Right lobe of liver (tissue), 6 donors: Measurements from ENCODE around the gene TRIM28. TPM values are rescaled to one million over a fixed set of nuclear protein-coding genes. Genes with fewer than 3 reads are reported as not detected.

ENCODE experiments used
- ATAC-seq, 4 donors: fragments of 200-7000 bp; cut with Tn5 transposase; one replicate each; pipeline ENCODE4 v1.9.1; 2020; ENCODE audit warnings: mild to moderate bottlenecking in 4 of 4, moderate library complexity in 4 of 4
- DNase-seq, 3 donors: peaks; one replicate each; pipeline ENCODE4 v3.0.0-alpha.2; 2020
- H3K27ac ChIP-seq, 3 donors: fragments of 200-600 bp; one replicate each; pipeline ENCODE4 v1.8.0; 2022
- H3K27me3 ChIP-seq, 2 donors: fragments of 200-600 bp; one replicate each; pipeline ENCODE4 v1.8.0; 2022
- H3K36me3 ChIP-seq, 4 donors: fragments of 200-600 bp; sonication (generic) in 1 of 4; one replicate each; pipeline versions ENCODE4 v1.5.1 to v1.8.0; 2017 to 2022; ENCODE audit warnings: control low read depth in 1 of 4
- H3K4me1 ChIP-seq, 4 donors: fragments of 200-600 bp; sonication (generic) in 1 of 4; one replicate each; pipeline versions ENCODE4 v1.5.1 to v1.8.0; 2017 to 2022; ENCODE audit warnings: control low read depth in 1 of 4
- H3K4me3 ChIP-seq, 3 donors: fragments of 200-600 bp; one replicate each; pipeline ENCODE4 v1.8.0; 2022
- H3K9me3 ChIP-seq, 4 donors: fragments of 200-600 bp; sonication (generic) in 1 of 4; one replicate each; pipeline versions ENCODE4 v1.5.1 to v1.8.0; 2017 to 2022; ENCODE audit warnings: control low read depth in 1 of 4
- CTCF ChIP-seq, 4 donors: fragments of 200-600 bp in 3 of 4; fragments of 450-650 bp in 1 of 4; IDR thresholded peaks; one replicate each; pipeline versions ENCODE4 v1.5.1 to v1.8.0; 2016 to 2022; ENCODE audit warnings: antibody characterized with exemption in 4 of 4, mild to moderate bottlenecking in 2 of 4
- POLR2A ChIP-seq: fragments of 450-650 bp; IDR thresholded peaks from one replicate; pipeline ENCODE4 v1.6.1; 2017; ENCODE audit warnings: antibody characterized with exemption, mild to moderate bottlenecking
- WGBS: methylation state at CpG from one replicate; pipeline ENCODE4 v1.1.6; 2018; ENCODE audit warnings: low coverage, low lambda C conversion rate; ENCODE audit not compliant: insufficient coverage; ENCODE audit errors: missing lambda C conversion rate; 5-methylcytosine and 5-hydroxymethylcytosine counted together
- intact Hi-C, 2 donors: fragments of 100-400 bp; cut with DNase I; formaldehyde crosslinking; loops; one replicate each; pipeline versions ENCODE4 v1.11.2 to v1.14.1; 2022
- total RNA-seq, 6 experiments: library from RNA; depleted of rRNA in 2 of 6; stranded (reverse); fragments of >200 nt in 2 of 6; fragmentation: NEBNext Ultra II Directional in 3 of 6; extraction: Animal tissue kit (Norgen Biotek cat#: 25700) in 3 of 6; gene quantifications; one replicate each; pipeline versions ENCODE4 v1.1.0 to v1.2.4, GENCODE V29; 2016 to 2023
- donor health status: DM: no; HTN: yes; CAD: no.
- donor health status: DM: no; HTN: no; CAD: no.
- donor health status: DM: no; HTN: no; CAD: no.
- donor health status: DM: no; HTN: yes; CAD: no.
- donor health status: DM: no; HTN: yes; CAD: no.

Gene TRIM28
- total RNA-seq, 6 experiments from 2014 or later: 75.4 to 106 (median 94.7) TPM

GRCh38 chr19:58551577-58552471 is 8.0 kb downstream of the TRIM28 start:
- H3K27ac ChIP-seq: no peak overlapping the region
- WGBS: 82% methylated on average over 8 of the region's 18 CpGs
- H3K4me3 ChIP-seq: no peak overlapping the region
- H3K36me3 ChIP-seq: peaks cover 17 to 71% (median 41%) of the 10 kb centered on the region in 4 donors
- TF ChIP-seq POLR2A (no peak), CTCF (IDR thresholded peaks at IDR 0.05) (no peak)
- ATAC-seq (no peak), DNase-seq (no peak)
- no peaks in the 10 kb centered on the region for H3K27me3 ChIP-seq
- intact Hi-C loops: no loop called here
- H3K4me1 ChIP-seq: peaks cover 0 to 17% (median 6%) of the 10 kb centered on the region in 4 donors
- H3K9me3 ChIP-seq: no peaks in the 10 kb centered on the region

- DNase-seq (no peak), ATAC-seq (no peak)
- 88% methylated on average over 2 of the region's 2 CpGs for WGBS
- Histone ChIP-seq H3K9me3 (no peaks in the 10 kb centered on the region), H3K27me3 (no peaks in the 10 kb centered on the region), H3K4me1 (peaks cover 0 to 22% (median 6%) of the 10 kb centered on the region in 4 donors), H3K27ac (no peak overlapping the region), H3K4me3 (no peak overlapping the region), H3K36me3 (peaks cover 17 to 68% (median 37%) of the 10 kb centered on the region in 4 donors)
- TF ChIP-seq POLR2A (no peak), CTCF (IDR thresholded peaks at IDR 0.05) (no peak)
- intact Hi-C loops: no loop called here
Observed at GRCh38 chr19:58552655-58553054, 8.8 kb downstream of the TRIM28 start.

- peaks cover 0 to 22% (median 6%) of the 10 kb centered on the region in 4 donors for H3K4me1 ChIP-seq
- intact Hi-C loops: no loop called here
- ATAC-seq: no peak
- H3K27me3 ChIP-seq: no peaks in the 10 kb centered on the region
- 47% methylated on average over 14 of the region's 18 CpGs for WGBS
- H3K27ac ChIP-seq: peak overlapping the region; percentile 76 to 90 (median 83)
- H3K9me3 ChIP-seq: no peaks in the 10 kb centered on the region
- TF ChIP-seq CTCF (IDR thresholded peaks at IDR 0.05) (no peak), POLR2A (no peak)
- peaks cover 8 to 55% (median 25%) of the 10 kb centered on the region in 4 donors for H3K36me3 ChIP-seq
- DNase-seq: no peak
- peak overlapping the region; percentile 37 to 90 (median 89) for H3K4me3 ChIP-seq
Observed at GRCh38 chr19:58553799-58554493, 10.1 kb downstream of the TRIM28 start.

- Histone ChIP-seq H3K27ac (peak within 1 kb of the TSS; percentile 76 to 90 (median 83)), H3K27me3 (no peaks in the 10 kb centered on the region), H3K4me3 (peak within 1 kb of the TSS; percentile 37 to 90 (median 89)), H3K36me3 (peaks cover 0 to 47% (median 19%) of the 10 kb centered on the region in 4 donors), H3K9me3 (no peaks in the 10 kb centered on the region), H3K4me1 (peaks cover 0 to 24% (median 6%) of the 10 kb centered on the region in 4 donors)
- no peak for TF ChIP-seq CTCF (IDR thresholded peaks at IDR 0.05)
- TF ChIP-seq POLR2A: peak; percentile 64
- intact Hi-C loops: no loop called here
- ATAC-seq (peak; percentile 48 to 61 (median 54)), DNase-seq (peak; percentile 99)
- WGBS: 1% methylated on average over 23 of the region's 69 CpGs
Observed at GRCh38 chr19:58554494-58555368, 10.9 kb downstream of the TRIM28 start, which contains the start of gene CHMP2A. Gene CHMP2A, minus strand, starts transcription at chr19:58555105. Its CDS starts 893 bp downstream, at chr19:58554212.
